Gastrocnemius medialis (tissue), 4 donors: ENCODE measurements around the gene TASOR2.

ENCODE experiments used
- POLR2A ChIP-seq, 2 donors: fragments of 450-650 bp; IDR thresholded peaks; one replicate each; pipeline ENCODE4 v1.6.1; 2017; ENCODE audit warnings: antibody characterized with exemption in 2 of 2, mild to moderate bottlenecking in 2 of 2, moderate library complexity in 2 of 2
- TF ChIP-seq, protein P1 (sequence below), 5 experiments: fragments of 450-650 bp in 3 of 5; fragments of 200-600 bp in 2 of 5; sonication (generic) in 2 of 5; IDR thresholded peaks in 4 of 5; conservative IDR thresholded peaks in 1 of 5; 1 replicate in 4 of 5; 2 replicates in 1 of 5; pipeline ENCODE4 v1.5.1; 2016 to 2019; ENCODE audit warnings: antibody characterized with exemption in 5 of 5, mild to moderate bottlenecking in 3 of 5, moderate library complexity in 3 of 5

DNA sequence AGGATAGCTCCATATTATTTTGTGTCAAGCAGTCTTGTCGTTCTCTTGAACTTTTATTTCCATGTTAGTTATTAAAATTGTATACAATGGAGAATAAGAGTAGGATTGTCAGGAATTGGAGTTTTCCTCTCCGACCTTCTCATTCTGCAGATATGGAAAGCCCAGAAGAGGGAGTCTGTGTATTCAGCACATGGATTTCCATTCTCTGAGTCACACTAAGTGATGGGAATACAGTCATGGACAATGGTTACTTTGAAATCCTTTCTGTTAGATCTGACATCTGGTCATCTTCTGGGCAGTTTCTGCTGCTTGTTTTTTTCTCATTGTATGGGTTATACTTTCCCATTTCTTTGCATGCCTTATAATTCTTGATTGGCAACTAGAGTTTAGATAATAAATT, 5.0 kb upstream of the TASOR2 start:
- TF ChIP-seq, protein P1, sequence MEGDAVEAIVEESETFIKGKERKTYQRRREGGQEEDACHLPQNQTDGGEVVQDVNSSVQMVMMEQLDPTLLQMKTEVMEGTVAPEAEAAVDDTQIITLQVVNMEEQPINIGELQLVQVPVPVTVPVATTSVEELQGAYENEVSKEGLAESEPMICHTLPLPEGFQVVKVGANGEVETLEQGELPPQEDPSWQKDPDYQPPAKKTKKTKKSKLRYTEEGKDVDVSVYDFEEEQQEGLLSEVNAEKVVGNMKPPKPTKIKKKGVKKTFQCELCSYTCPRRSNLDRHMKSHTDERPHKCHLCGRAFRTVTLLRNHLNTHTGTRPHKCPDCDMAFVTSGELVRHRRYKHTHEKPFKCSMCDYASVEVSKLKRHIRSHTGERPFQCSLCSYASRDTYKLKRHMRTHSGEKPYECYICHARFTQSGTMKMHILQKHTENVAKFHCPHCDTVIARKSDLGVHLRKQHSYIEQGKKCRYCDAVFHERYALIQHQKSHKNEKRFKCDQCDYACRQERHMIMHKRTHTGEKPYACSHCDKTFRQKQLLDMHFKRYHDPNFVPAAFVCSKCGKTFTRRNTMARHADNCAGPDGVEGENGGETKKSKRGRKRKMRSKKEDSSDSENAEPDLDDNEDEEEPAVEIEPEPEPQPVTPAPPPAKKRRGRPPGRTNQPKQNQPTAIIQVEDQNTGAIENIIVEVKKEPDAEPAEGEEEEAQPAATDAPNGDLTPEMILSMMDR (IDR thresholded peaks at IDR 0.05 in 4 of 5, conservative IDR thresholded peaks at IDR 0.05 in 1 of 5): no peak
- TF ChIP-seq POLR2A (IDR thresholded peaks at IDR 0.05): no peak
